CD8-positive, alpha-beta memory T cell (primary cell): ENCODE data around the gene UTS2B. TPM values are rescaled to one million over a fixed set of nuclear protein-coding genes. Genes with fewer than 3 reads are reported as not detected.

Experiments used
- CTCF ChIA-PET: fragments of 350-600 bp; sonication (Branson Sonifier 250); formaldehyde crosslinking; loops from one replicate; lab custom pipeline; 2021; ENCODE audit warnings: antibody characterized with exemption; lab: Charles Lee
- POLR2A ChIA-PET: fragments of 350-600 bp; sonication (Branson Sonifier 250); formaldehyde crosslinking; loops from one replicate; lab custom pipeline; 2021; ENCODE audit warnings: antibody characterized with exemption; lab: Charles Lee
- DNase-seq, 5 donors: peaks; one replicate each; pipeline versions ENCODE4 v3.0.0 to v3.0.0-alpha.2; 2020 to 2022; ENCODE audit warnings: mixed read lengths in 1 of 5
- H3K27ac ChIP-seq: one replicate; pipeline ENCODE4 v1.7.0; 2013; ENCODE audit warnings: low read depth, mild to moderate bottlenecking, low read length, moderate library complexity
- H3K27me3 ChIP-seq: 2 replicates; pipeline ENCODE4 v1.7.0; 2013; ENCODE audit warnings: low read length, mild to moderate bottlenecking; ENCODE audit not compliant: insufficient read depth, poor library complexity, severe bottlenecking
- H3K36me3 ChIP-seq: 2 replicates; pipeline ENCODE4 v1.7.0; 2013; ENCODE audit warnings: mild to moderate bottlenecking, low read length, moderate library complexity; ENCODE audit not compliant: insufficient read depth
- H3K4me1 ChIP-seq: 2 replicates; pipeline ENCODE4 v1.7.0; 2013; ENCODE audit warnings: mild to moderate bottlenecking, low read length, moderate library complexity; ENCODE audit not compliant: insufficient read depth
- H3K4me3 ChIP-seq: 2 replicates; pipeline ENCODE4 v1.7.0; 2013; ENCODE audit warnings: mild to moderate bottlenecking, low read length
- H3K9me3 ChIP-seq: 2 replicates; pipeline ENCODE4 v1.7.0; 2013; ENCODE audit warnings: mild to moderate bottlenecking, low read length
- H3K27ac Mint-ChIP-seq, 8 donors: one replicate each; pipeline ENCODE4 v1.8.0; 2020 to 2021; ENCODE audit warnings: mixed read lengths in 8 of 8, mild to moderate bottlenecking in 6 of 8, inconsistent platforms in 3 of 8, moderate library complexity in 3 of 8
- H3K27me3 Mint-ChIP-seq, 2 donors: one replicate each; pipeline ENCODE4 v1.8.0; 2020 to 2021; ENCODE audit warnings: mixed read lengths in 2 of 2, mild to moderate bottlenecking in 1 of 2, moderate library complexity in 1 of 2
- H3K36me3 Mint-ChIP-seq, 3 donors: one replicate each; pipeline ENCODE4 v1.8.0; 2020 to 2021; ENCODE audit warnings: mixed read lengths in 3 of 3, inconsistent platforms in 1 of 3, mild to moderate bottlenecking in 1 of 3
- H3K4me1 Mint-ChIP-seq, 3 donors: one replicate each; pipeline ENCODE4 v1.8.0; 2020 to 2021; ENCODE audit warnings: mixed read lengths in 3 of 3, inconsistent platforms in 1 of 3, mild to moderate bottlenecking in 1 of 3
- H3K4me3 Mint-ChIP-seq, 7 donors: one replicate each; pipeline ENCODE4 v1.8.0; 2020 to 2021; ENCODE audit warnings: mixed read lengths in 7 of 7, mild to moderate bottlenecking in 6 of 7, moderate library complexity in 4 of 7, inconsistent platforms in 2 of 7
- H3K9me3 Mint-ChIP-seq, 5 donors: one replicate each; pipeline ENCODE4 v1.8.0; 2020 to 2022; ENCODE audit warnings: mixed read lengths in 5 of 5, mild to moderate bottlenecking in 3 of 5, moderate library complexity in 2 of 5, inconsistent platforms in 1 of 5
- polyA plus RNA-seq: library from polyadenylated mRNA; unstranded; fragments of 300-500 nt; fragmentation: Illumina TruSeq; gene quantifications from one replicate; pipeline ENCODE4 v1.2.3, GENCODE V29; 2021
- total RNA-seq, 2 experiments: library from RNA; stranded (reverse); gene quantifications; one replicate each; pipeline ENCODE4 v1.2.3, GENCODE V29; 2021

UTS2B gene
- total and polyA plus RNA-seq, 3 experiments from 2014 or later, result not detected

DNA sequence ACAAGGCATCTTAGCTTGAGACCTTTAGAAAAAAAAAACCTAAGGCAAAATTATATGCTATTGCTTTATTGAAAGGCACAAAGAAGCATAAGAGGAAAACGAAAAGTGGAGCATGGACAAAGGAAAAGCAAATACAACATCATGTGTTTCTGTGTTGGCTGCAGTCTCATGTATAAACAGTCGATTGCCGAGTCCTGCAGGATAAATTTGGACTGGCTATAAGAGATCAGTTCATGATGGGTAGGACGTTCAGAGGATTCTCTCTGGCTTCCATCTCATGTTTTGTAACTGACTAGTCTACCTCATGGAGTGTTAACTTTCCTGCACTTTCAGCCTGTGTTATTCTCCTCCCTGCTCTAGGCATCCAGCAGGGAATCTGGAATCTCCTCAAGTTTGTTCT, 23.0 kb downstream of the UTS2B start:
- H3K4me1 ChIP-seq, result no peaks in the 10 kb centered on the region
- CTCF ChIA-PET, result no interaction called here
- H3K4me3 ChIP-seq, result no peak overlapping the region
- no peak overlapping the region for H3K27ac ChIP-seq
- H3K9me3 ChIP-seq, result no peaks in the 10 kb centered on the region
- Mint-ChIP-seq H3K27me3 (no peaks in the 10 kb centered on the region), H3K4me3 (no peak overlapping the region), H3K27ac (no peak overlapping the region), H3K4me1 (no peaks in the 10 kb centered on the region), H3K9me3 (peaks cover 0 to 2% (median 0%) of the 10 kb centered on the region in 5 donors), H3K36me3 (no peaks in the 10 kb centered on the region)
- H3K36me3 ChIP-seq, result no peaks in the 10 kb centered on the region
- DNase-seq, result no peak
- POLR2A ChIA-PET, result no interaction called here
- no peaks in the 10 kb centered on the region for H3K27me3 ChIP-seq

DNA sequence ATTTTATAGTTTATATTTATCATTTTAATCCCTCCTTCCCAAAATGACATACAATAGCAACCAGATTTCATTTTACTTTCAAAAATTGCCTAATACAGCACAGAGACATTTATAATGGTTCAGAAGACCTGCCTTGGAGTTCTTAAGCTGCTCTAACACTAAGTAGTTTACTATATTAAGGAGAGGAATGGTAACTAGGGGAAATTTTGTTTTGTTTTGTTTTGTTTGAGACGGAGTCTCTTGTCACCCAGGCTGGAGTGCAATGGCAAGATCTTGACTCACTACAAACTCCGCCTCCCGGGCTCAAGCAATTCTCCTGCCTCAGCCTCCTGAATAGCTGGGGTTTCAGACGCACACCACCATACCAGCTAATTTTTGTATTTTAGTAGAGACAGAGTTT, 23.9 kb downstream of the UTS2B start:
- H3K9me3 ChIP-seq, result no peaks in the 10 kb centered on the region
- ChIA-PET POLR2A (no interaction called here), CTCF (no interaction called here)
- no peaks in the 10 kb centered on the region for H3K4me1 ChIP-seq
- no peak overlapping the region for H3K27ac ChIP-seq
- Mint-ChIP-seq H3K9me3 (peaks cover 0 to 2% (median 0%) of the 10 kb centered on the region in 5 donors), H3K27me3 (no peaks in the 10 kb centered on the region), H3K36me3 (no peaks in the 10 kb centered on the region), H3K27ac (no peak overlapping the region), H3K4me1 (no peaks in the 10 kb centered on the region), H3K4me3 (no peak overlapping the region)
- no peaks in the 10 kb centered on the region for H3K27me3 ChIP-seq
- H3K4me3 ChIP-seq, result no peak overlapping the region
- no peaks in the 10 kb centered on the region for H3K36me3 ChIP-seq
- no peak for DNase-seq

DNA sequence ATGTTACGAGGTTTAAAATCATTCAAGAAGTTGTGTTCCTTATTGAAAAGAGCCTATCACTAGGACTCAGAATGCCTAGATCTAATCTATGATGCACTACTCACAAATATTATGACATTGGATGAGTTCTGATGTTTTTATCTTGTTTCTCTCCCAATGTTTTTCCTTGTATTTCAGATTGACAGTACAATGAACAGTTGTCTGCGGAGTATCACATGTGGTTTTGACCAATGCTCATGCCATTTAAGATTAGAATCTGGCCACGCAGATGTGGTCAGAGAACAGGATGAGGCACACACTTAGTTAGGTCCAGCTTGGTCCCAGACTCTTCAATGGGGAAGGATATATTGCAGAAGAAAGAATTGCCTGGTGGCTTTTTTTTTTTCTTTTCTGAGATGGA, 26.7 kb downstream of the UTS2B start:
- H3K4me1 ChIP-seq, result no peaks in the 10 kb centered on the region
- no peaks in the 10 kb centered on the region for H3K27me3 ChIP-seq
- ChIA-PET POLR2A (no interaction called here), CTCF (no interaction called here)
- no peak overlapping the region for H3K27ac ChIP-seq
- no peak overlapping the region for H3K4me3 ChIP-seq
- no peak overlapping the region for H3K4me3 Mint-ChIP-seq
- H3K36me3 Mint-ChIP-seq, result no peaks in the 10 kb centered on the region
- H3K27ac Mint-ChIP-seq, result no peak overlapping the region
- DNase-seq, result no peak
- H3K9me3 ChIP-seq, result no peaks in the 10 kb centered on the region
- no peaks in the 10 kb centered on the region for H3K36me3 ChIP-seq
- H3K4me1 Mint-ChIP-seq, result no peaks in the 10 kb centered on the region
- H3K9me3 Mint-ChIP-seq, result peaks cover 0 to 2% (median 0%) of the 10 kb centered on the region in 5 donors
- H3K27me3 Mint-ChIP-seq, result no peaks in the 10 kb centered on the region

DNA sequence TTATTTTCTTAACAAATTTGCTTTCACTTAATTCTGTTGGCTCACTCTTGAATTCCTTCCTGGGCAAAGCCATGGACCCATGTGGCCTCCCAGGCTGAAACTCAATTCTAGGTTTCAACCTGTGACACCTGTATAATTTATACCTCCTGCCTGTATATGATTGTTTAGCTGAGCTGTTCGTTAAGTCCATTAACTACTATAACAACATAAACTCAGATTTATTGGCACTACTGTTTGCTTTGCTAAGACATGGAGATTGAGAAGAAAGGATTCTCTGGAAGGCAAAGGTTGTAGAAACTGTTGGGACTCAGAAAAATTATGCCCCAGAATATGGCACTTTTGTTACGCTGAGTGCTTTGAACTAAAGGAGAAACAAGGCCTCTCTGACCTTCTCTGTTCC, 27.9 kb downstream of the UTS2B start:
- Histone ChIP-seq H3K4me1 (no peaks in the 10 kb centered on the region), H3K4me3 (no peak overlapping the region), H3K9me3 (no peaks in the 10 kb centered on the region), H3K27me3 (no peaks in the 10 kb centered on the region), H3K27ac (no peak overlapping the region), H3K36me3 (no peaks in the 10 kb centered on the region)
- DNase-seq, result no peak
- Mint-ChIP-seq H3K4me3 (no peak overlapping the region), H3K27me3 (no peaks in the 10 kb centered on the region), H3K9me3 (peaks cover 0 to 2% (median 0%) of the 10 kb centered on the region in 5 donors), H3K27ac (no peak overlapping the region), H3K4me1 (no peaks in the 10 kb centered on the region), H3K36me3 (no peaks in the 10 kb centered on the region)
- POLR2A ChIA-PET, result no interaction called here
- CTCF ChIA-PET, result no interaction called here

DNA sequence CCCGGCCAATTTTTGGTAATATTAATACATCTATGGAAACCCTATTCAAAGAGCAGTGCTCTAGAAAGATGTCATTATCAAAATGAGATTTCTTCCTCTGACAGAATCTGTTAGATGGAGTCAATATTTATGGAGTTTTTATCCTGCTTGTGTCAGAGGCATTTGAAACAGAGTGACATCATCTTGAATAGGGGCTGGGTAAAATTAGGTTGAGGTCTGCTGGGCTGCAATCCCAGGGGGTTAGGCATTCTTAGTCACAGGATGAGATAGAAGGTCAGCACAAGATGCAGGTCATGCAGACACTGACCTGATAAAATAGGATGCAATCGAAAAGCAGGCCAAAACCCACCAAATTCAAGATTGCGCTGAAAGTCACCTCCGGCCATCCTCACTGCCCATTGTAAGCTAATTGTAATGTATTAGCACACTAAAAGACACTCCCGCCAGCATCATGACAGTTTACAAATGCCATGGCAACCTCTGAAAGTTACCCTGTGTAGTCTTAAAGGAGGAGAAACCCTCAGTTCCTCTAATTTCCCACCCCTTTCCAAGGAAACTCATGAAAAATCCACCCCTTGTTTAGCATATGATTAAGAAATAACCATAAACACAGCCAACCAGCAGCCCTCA, 28.4 kb downstream of the UTS2B start:
- no peaks in the 10 kb centered on the region for H3K9me3 ChIP-seq
- no peak overlapping the region for H3K27ac ChIP-seq
- Mint-ChIP-seq H3K36me3 (no peaks in the 10 kb centered on the region), H3K27ac (no peak overlapping the region), H3K4me3 (no peak overlapping the region), H3K27me3 (no peaks in the 10 kb centered on the region), H3K9me3 (peaks cover 0 to 2% (median 0%) of the 10 kb centered on the region in 5 donors), H3K4me1 (no peaks in the 10 kb centered on the region)
- CTCF ChIA-PET, result interaction anchor here (0.8 kb wide), 1 partner anchor 13 kb away, joined by 3 read pairs; no protein-coding TSS in a partner anchor
- POLR2A ChIA-PET, result no interaction called here
- no peaks in the 10 kb centered on the region for H3K36me3 ChIP-seq
- no peaks in the 10 kb centered on the region for H3K4me1 ChIP-seq
- no peak for DNase-seq
- no peak overlapping the region for H3K4me3 ChIP-seq
- H3K27me3 ChIP-seq, result no peaks in the 10 kb centered on the region

DNA sequence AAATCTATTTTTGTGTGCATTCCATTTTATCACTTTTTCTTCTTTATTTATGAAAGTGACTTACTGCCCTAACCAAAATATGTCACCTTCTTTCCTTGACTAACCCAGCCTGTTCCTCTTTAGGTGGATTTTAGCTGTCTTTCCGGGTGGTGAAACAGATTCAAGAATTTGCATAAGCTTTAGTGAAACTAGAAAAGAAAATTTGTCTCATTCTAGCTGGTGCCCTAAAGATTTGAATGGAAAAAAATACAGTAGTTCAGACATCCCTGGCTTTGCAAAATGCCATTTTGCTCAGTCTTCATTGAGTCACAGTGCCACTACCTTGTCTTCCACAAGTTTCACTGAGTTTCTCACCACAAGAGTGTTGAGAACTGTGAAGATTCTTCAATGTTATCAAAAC, 29.3 kb downstream of the UTS2B start:
- Mint-ChIP-seq H3K9me3 (peaks cover 0 to 2% (median 0%) of the 10 kb centered on the region in 5 donors), H3K4me1 (no peaks in the 10 kb centered on the region), H3K27me3 (no peaks in the 10 kb centered on the region), H3K36me3 (no peaks in the 10 kb centered on the region), H3K27ac (no peak overlapping the region), H3K4me3 (no peak overlapping the region)
- Histone ChIP-seq H3K36me3 (no peaks in the 10 kb centered on the region), H3K4me3 (no peak overlapping the region), H3K4me1 (no peaks in the 10 kb centered on the region), H3K9me3 (no peaks in the 10 kb centered on the region), H3K27ac (no peak overlapping the region), H3K27me3 (no peaks in the 10 kb centered on the region)
- CTCF ChIA-PET, result interaction anchor here (0.8 kb wide), 1 partner anchor 12 kb away, joined by 3 read pairs; no protein-coding TSS in a partner anchor
- POLR2A ChIA-PET, result no interaction called here
- no peak for DNase-seq

DNA sequence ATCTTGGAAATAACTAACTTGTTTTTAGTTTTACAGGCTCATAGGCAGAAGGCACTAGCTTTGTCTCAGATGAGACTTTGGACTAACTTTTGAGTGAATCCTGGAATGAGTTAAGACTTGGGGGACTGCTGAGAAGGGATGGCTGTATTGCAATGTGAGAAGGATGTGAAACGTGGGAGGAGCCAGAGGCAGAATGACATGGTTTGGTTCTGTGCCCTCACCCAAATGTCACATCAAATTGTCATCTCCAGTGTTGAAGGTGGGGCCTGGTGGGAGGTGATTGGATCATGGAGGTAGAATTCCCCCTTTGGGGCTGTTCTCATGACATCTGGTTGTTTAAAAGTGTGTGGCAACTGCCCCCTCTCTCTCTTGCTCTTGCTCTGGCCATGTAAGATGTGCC, 29.9 kb downstream of the UTS2B start:
- no peaks in the 10 kb centered on the region for H3K9me3 ChIP-seq
- no peaks in the 10 kb centered on the region for H3K36me3 Mint-ChIP-seq
- H3K36me3 ChIP-seq, result no peaks in the 10 kb centered on the region
- H3K27ac ChIP-seq, result no peak overlapping the region
- no peaks in the 10 kb centered on the region for H3K4me1 Mint-ChIP-seq
- no peaks in the 10 kb centered on the region for H3K4me1 ChIP-seq
- POLR2A ChIA-PET, result no interaction called here
- no peak overlapping the region for H3K27ac Mint-ChIP-seq
- no peak overlapping the region for H3K4me3 ChIP-seq
- DNase-seq, result no peak
- H3K4me3 Mint-ChIP-seq, result no peak overlapping the region
- H3K27me3 Mint-ChIP-seq, result no peaks in the 10 kb centered on the region
- CTCF ChIA-PET, result no interaction called here
- peaks cover 0 to 2% (median 0%) of the 10 kb centered on the region in 5 donors for H3K9me3 Mint-ChIP-seq
- no peaks in the 10 kb centered on the region for H3K27me3 ChIP-seq

DNA sequence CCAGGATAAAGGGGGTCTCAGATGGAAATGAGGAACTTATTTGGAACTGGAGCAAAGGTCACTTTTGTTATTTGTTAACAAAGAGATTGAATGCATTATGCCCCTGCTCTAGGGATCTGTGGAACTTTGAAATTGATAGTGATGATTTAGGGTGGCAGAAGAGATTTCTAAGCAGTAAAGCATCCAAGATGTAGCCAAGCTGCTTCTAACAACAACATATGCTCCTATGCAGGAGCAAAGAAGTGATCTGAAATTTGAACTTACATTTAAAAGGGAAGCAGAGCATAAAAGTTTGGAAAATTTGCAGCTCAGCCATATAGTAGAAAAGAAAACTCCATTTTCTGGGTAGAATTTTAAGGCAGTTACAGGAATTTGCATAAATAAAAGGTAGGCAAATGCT, 31.5 kb downstream of the UTS2B start:
- CTCF ChIA-PET, result no interaction called here
- H3K4me1 ChIP-seq, result no peaks in the 10 kb centered on the region
- Mint-ChIP-seq H3K36me3 (no peaks in the 10 kb centered on the region), H3K27me3 (no peaks in the 10 kb centered on the region), H3K9me3 (peaks cover 0 to 2% (median 0%) of the 10 kb centered on the region in 5 donors), H3K4me1 (no peaks in the 10 kb centered on the region), H3K27ac (no peak overlapping the region), H3K4me3 (no peak overlapping the region)
- no peak for DNase-seq
- H3K27me3 ChIP-seq, result no peaks in the 10 kb centered on the region
- no peak overlapping the region for H3K4me3 ChIP-seq
- H3K9me3 ChIP-seq, result no peaks in the 10 kb centered on the region
- no peaks in the 10 kb centered on the region for H3K36me3 ChIP-seq
- no peak overlapping the region for H3K27ac ChIP-seq
- POLR2A ChIA-PET, result no interaction called here
